ENCODE data around the gene OLFML1. TPM values are rescaled to one million over a fixed set of nuclear protein-coding genes. Genes with fewer than 3 reads are reported as not detected.

OLFML1 gene
- total and polyA plus RNA-seq, 2 of the 13 experiments (the other 11 are each of a cell fraction or from before 2014, with no cell fraction given): 0.89 to 0.90 TPM

GRCh38 chr11:7490535-7490934 lies 5.2 kb downstream of the OLFML1 start (continued):
- TF ChIP-seq ZBTB40 (IDR thresholded peaks at IDR 0.05) (no peak), ZBTB40 (CRISPR knock-in tag; IDR thresholded peaks at IDR 0.05) (no peak), SRF (IDR thresholded peaks at IDR 0.05; ENCODE audit: low read depth, low read length) (no peak)

DNA sequence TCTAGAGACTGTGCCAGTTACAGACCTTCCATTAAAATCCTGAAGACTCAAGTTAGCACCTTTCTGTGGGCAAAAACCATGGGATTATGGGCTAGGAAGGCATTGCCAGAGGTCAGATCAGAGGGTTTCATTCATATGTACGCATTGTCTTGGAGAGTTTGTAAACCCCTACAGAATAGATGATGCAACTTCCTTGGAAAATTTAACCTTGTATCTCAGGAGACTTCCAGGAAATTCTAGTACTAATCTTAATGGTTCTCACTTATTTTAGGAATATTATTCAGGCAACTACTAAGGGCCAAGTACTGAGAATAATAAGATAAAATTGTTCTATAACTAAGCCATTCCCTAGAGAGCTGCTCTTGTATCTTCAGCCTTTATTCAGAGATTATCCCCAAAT lies 6.9 kb downstream of the OLFML1 start:
- intact Hi-C loops (cut with micrococcal nuclease; ENCODE audit: unreplicated experiment): no loop called here
- Histone ChIP-seq H4K20me1 (ENCODE audit: insufficient read depth, low read length) (no peaks in the 10 kb centered on the region), H3K4me1 (ENCODE audit: insufficient read depth, low read length) (peaks cover 16% of the 10 kb centered on the region), H3K4me3 (replicated peaks in 1 of 3; ENCODE audit: insufficient read depth in 1 of 3, low read depth in 2 of 3, low read length in 3 of 3) (no peak overlapping the region), H3K79me2 (ENCODE audit: insufficient read depth, low read length) (no peaks in the 10 kb centered on the region), H3K4me2 (ENCODE audit: low read depth, low read length) (no peak overlapping the region), H3K9ac (ENCODE audit: insufficient read depth, low read depth, low read length) (no peak overlapping the region), H3K36me3 (replicated peaks in 1 of 2; ENCODE audit: control insufficient read depth in 1 of 2, insufficient read depth in 2 of 2, low read length in 2 of 2) (no peaks in the 10 kb centered on the region), H2AFZ (ENCODE audit: low read length) (no peak overlapping the region), H3K9me3 (ENCODE audit: low read length) (no peaks in the 10 kb centered on the region), H3K27me3 (ENCODE audit: control insufficient read depth in 1 of 2, insufficient read depth in 2 of 2, low read length in 2 of 2) (no peaks in the 10 kb centered on the region; a peak in 1 of 5 replicates), H3K27ac (ENCODE audit: extremely low read length, insufficient read depth, low read length) (no peak overlapping the region)
- CTCF ChIA-PET (ENCODE audit: low intra/inter-chr PET ratio, low total read pairs): no interaction called here
- in situ Hi-C loops (cut with HindIII; ENCODE audit: extremely low pct_ligation_motif_present, low pct_unique_long_range_greater_than_20kb): no loop called here
- POLR2A ChIA-PET: no interaction called here
- ATAC-seq (no peak), DNase-seq (ENCODE audit: low spot score) (no peak), FAIRE-seq (no peak)
- TF ChIP-seq AHR (CRISPR knock-in tag; IDR thresholded peaks at IDR 0.05) (no peak), ZFP37 (CRISPR knock-in tag; IDR thresholded peaks at IDR 0.05; ENCODE audit: borderline replicate concordance) (no peak)
- no TSS peak for BruUV-seq (replicated peaks)
- 88% methylated on average over 1 of the region's 1 CpG for WGBS (ENCODE audit: low lambda C conversion rate)

Data from HepG2 (cell line).